Stimulated activated naive CD8-positive, alpha-beta T cell treated with anti-CD3 and anti-CD28 coated beads, Interleukin-15, Interleukin-2, amounts not matched to agents 100 U/mL and 50 U/mL, for 24 hours (primary cell): Measurements from ENCODE around the gene PTGFRN.

Experiments used
- ATAC-seq: fragments of 150-1000 bp; cut with Tn5 transposase; one replicate; pipeline ENCODE4 v1.10.0; 2021
- DNase-seq: peaks from one replicate; pipeline ENCODE4 v3.0.0; 2021

The PTGFRN gene

GRCh38 chr1:116889380-116889779 is 20.3 kb upstream of the PTGFRN start:
- DNase-seq (no peak), ATAC-seq (no peak)

GRCh38 chr1:116891396-116892079 is 18.2 kb upstream of the PTGFRN start:
- ATAC-seq (no peak), DNase-seq (no peak)

DNA sequence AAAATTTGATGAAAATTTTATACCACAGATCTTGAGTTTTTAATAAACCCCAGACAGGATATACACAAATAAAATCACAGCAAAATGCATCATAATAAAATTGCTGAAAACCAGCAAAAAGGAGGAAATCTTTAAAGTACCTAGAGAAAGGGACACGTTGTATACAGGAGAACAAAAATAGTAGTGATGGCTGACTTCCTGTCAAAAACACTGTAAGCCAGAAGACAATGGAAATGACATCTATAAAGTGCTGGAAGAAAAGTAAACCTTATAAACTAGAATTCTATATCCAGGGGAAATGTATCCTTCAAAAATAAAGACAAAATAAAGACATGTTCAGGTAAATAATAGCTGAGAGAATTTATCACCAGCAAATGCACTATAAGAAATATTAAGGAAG is 14.6 kb upstream of the PTGFRN start:
- DNase-seq (no peak), ATAC-seq (no peak)

DNA sequence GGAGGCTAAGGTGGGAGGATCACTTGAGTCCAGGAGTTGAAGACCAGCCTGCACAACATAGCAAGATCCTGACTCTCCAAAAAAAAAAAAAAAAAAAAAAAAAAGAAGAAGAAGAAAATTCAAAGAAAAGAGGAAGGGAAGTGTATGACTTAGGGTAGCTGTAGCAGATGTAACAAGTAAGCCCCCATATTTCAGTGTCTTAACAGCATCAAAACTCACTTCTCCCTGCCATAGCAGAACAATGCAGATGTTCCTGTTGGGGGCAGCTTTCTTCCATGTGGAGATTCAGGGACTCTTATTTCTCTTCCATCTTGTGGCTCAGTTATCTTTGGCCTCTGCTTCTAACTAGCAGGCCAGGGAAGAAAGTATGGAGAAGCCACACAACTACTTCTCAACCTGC is 10.2 kb upstream of the PTGFRN start:
- DNase-seq, result no peak
- no peak for ATAC-seq

- ATAC-seq (no peak), DNase-seq (no peak)
Measured at GRCh38 chr1:116900471-116901365, 9.0 kb upstream of the PTGFRN start.

DNA sequence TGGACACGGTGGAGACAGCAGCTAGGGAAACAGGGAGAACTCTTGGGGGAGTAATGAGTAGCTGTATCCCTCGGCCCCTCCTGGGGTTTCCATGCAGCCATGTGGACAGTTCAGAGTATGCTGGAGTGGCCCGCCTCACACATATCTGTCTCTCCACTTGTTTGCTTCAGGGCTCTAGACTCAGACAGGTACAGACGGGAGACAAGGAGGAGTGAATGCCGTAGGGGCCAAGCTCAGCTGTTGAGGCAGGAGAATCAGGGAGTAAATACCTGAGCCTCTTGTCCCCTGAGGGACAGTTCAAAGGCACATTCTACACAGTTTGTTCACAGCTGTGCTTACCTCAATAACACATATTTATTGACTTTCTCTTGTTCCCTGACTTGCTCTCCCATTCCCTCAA is 7.7 kb upstream of the PTGFRN start:
- DNase-seq (no peak), ATAC-seq (no peak)

GRCh38 chr1:116902723-116903383 is 6.9 kb upstream of the PTGFRN start:
- DNase-seq (no peak), ATAC-seq (no peak)

- no peak for ATAC-seq
- no peak for DNase-seq
Measured at GRCh38 chr1:116904791-116905320, 4.9 kb upstream of the PTGFRN start.

DNA sequence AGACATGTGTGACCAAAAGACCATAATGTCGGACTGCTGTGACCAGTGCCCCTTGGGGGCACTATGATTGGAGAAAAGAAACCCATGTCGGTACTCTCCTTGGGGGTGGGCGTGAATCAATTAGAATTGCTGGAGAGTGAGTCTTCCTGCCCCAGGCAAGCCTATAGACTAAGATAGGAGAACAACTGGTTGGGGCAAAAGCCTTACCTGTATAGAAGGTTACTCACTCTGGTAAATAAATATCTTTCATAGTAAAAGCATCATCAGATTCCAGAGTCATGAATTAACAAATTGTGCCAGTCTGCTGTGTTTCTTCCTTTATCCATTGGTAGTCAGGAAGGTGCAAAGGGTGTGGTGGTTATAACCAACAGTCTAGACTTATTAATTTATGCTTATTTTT is 2.9 kb upstream of the PTGFRN start:
- no peak for DNase-seq
- ATAC-seq, result no peak

DNA sequence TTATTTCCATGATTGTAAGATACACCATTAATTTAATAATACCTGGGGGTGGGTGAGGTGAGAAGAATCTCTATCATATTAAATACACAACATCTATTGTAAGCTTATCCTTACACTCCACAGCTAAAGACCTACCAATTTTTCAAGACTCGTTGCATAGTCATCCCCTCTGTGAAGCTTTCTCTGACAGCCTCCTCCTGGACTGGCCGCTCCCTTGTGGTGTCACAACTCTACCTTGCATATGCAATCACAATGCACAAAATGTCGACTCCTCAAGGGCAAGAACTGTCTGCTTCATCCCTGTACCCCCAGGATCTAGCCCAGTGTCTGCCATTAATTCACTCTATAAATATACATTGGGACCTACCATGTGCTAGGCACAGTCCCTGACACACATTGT is 2.4 kb upstream of the PTGFRN start:
- DNase-seq (no peak), ATAC-seq (no peak)

GRCh38 chr1:116908266-116908665 is 1.4 kb upstream of the PTGFRN start:
- DNase-seq, result no peak

DNA sequence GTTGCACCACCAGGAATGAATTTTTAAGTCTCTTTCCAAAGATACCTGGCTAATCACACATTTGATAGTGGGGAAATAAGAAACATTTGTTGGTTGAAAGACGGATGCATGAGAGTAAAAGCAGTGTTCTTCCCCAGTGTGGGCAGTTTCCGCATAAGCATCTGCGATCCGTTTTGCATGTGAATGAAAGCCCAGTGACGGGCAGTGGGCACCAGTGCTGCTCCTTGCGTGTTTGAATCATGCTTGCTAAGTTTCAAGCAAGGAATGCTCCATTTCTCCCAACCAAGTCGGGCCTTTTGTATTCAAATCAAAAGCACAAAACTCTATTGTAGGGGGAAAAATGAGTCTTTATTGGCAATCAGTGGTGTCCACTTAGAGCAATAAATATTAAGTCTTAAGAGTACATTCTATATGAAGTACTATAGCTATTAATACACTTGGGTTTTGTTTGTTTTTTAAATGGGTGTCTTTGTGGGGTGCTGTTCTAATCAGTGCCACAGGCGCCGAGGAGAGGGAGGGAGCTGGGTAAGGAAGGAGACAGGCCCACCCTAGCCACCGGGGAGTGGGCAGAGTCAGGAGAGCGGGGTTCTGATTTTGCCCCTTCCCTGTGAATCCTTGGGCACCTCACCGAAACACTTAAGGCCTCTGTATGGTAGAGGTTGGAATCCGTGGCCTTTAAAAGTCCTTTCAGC is 750 bp upstream of the PTGFRN start:
- ATAC-seq, result no peak
- DNase-seq, result no peak

More at GRCh38 chr1:116908266-116908665, 1.4 kb upstream of the PTGFRN start:
- no peak for ATAC-seq

GRCh38 chr1:116910379-116911187 is 867 bp downstream of the PTGFRN start:
- ATAC-seq (peak; percentile 44), DNase-seq (peak; percentile 56)

- DNase-seq, result no peak
Measured at GRCh38 chr1:116911188-116911553, 1.5 kb downstream of the PTGFRN start.

GRCh38 chr1:116911779-116912469 is 2.2 kb downstream of the PTGFRN start:
- DNase-seq, result no peak
- no peak for ATAC-seq

More at GRCh38 chr1:116911188-116911553, 1.5 kb downstream of the PTGFRN start:
- ATAC-seq, result no peak

DNA sequence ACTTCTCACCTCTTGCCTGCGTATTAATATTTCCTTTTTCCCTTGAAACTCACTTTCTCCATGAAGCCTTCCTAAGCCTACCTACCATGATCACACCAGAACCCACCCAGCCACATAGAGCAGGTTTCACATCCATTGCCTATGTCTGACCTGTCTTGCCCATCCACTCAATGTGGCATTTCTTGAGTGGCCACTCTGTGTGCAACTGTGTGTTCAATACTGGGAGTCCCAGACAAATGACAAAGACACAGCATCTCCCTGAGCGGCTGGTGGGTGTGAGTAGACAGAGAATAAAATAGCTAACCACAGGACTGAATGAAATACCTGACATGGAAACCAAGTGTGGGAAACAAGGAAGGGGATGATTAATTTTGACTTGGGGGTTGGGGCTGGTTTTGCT is 3.1 kb downstream of the PTGFRN start:
- ATAC-seq (no peak), DNase-seq (no peak)

DNA sequence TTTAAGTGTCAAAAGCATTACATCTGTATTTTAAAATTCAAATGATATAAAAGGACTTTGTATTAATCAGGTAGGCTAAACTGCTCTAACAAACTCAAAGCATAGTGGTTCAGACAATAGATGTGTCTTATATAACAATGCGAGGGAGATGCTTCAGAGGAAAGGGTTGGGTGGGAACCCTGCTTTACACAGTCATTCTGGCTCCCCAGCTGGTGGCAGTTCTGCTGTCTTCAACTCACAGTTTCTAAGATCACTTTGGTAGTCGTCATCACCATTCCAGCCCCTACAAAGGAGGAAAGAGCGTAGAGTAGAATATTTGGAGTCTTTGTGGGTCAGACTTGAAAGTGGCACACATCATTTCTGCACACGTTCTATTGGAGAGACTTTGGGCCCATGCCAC is 4.2 kb downstream of the PTGFRN start:
- no peak for DNase-seq
- ATAC-seq, result no peak

- ATAC-seq (no peak), DNase-seq (no peak)
Measured at GRCh38 chr1:116914667-116915066, 5.0 kb downstream of the PTGFRN start.

GRCh38 chr1:116915086-116915661 is 5.5 kb downstream of the PTGFRN start:
- no peak for ATAC-seq

DNA sequence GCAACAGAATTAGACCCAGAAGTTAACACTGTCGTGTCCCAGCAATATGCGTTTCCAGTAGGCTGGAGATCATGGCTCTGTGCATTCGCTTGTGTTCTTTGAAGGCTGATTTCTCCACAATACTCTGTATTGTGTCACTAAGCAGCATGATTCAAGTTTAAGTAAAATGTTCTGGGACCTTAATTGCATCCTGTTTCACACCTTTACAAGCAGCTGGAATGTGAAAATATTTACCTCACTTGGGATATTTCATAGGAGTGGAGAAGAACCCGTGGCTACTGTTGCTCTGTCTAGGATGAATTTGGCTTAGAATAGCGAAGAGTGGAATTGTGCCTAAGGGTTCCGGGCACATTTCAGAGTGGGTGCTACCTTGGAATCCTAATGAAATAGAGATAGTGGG is 6.3 kb downstream of the PTGFRN start:
- ATAC-seq, result no peak
- DNase-seq, result no peak

More at GRCh38 chr1:116915086-116915661, 5.5 kb downstream of the PTGFRN start:
- DNase-seq, result no peak
